K562 (cell line): ENCODE measurements around the gene GLTPD2. TPM values are rescaled to one million over a fixed set of nuclear protein-coding genes. Genes with fewer than 3 reads are reported as not detected.
A peak's percentile ranks its signal among the peaks of the same experiment; 100 is the strongest.

Experiments
- CEBPG ChIP-seq, 3 experiments: fragments of 200-800 bp in 1 of 3; sonication (Bioruptor generic) in 1 of 3; sonication (generic) in 1 of 3; formaldehyde crosslinking in 1 of 3; IDR thresholded peaks in 2 of 3; conservative IDR thresholded peaks in 1 of 3; 2 replicates each; pipeline versions ENCODE4 v1.6.1 to v1.8.0; 2016 to 2022; ENCODE audit warnings: missing compliant biosample characterization in 2 of 3, missing genetic modification characterization in 2 of 3, mild to moderate bottlenecking in 1 of 3, missing genetic modification reagents in 1 of 3
- CTCFL ChIP-seq: IDR thresholded peaks from 2 replicates; pipeline ENCODE4 v1.6.1; 2011; ENCODE audit warnings: borderline replicate concordance, low read depth, mild to moderate bottlenecking, moderate library complexity, low read length; ENCODE audit not compliant: insufficient read depth, poor library complexity, severe bottlenecking
- E2F6 ChIP-seq, 2 experiments: IDR thresholded peaks; 2 replicates each; pipeline ENCODE4 v1.6.1; 2011; ENCODE audit warnings: borderline replicate concordance in 1 of 2, control low read depth in 1 of 2, low read depth in 1 of 2, low read length in 1 of 2, mild to moderate bottlenecking in 1 of 2, mixed read lengths in 1 of 2, moderate library complexity in 1 of 2; ENCODE audit not compliant: insufficient read depth in 1 of 2, insufficient read length in 1 of 2, poor library complexity in 1 of 2, severe bottlenecking in 1 of 2; ENCODE audit errors: extremely low read depth in 1 of 2
- ELK1 ChIP-seq: sonication (generic); formaldehyde crosslinking; IDR thresholded peaks from 2 replicates; pipeline ENCODE4 v1.8.1; 2022; ENCODE audit warnings: missing genetic modification reagents
- GTF2F1 ChIP-seq: IDR thresholded peaks from 2 replicates; pipeline ENCODE4 v1.6.1; 2011; ENCODE audit warnings: low read depth, low read length, improper control_type of control experiment
- RAD51 ChIP-seq: fragments of 450-650 bp; IDR thresholded peaks from 2 replicates; pipeline ENCODE4 v1.7.1; 2016; ENCODE audit warnings: low read depth, mild to moderate bottlenecking, borderline replicate concordance
- REST ChIP-seq, 2 experiments: fragments of 450-650 bp; formaldehyde crosslinking in 1 of 2; IDR thresholded peaks; 2 replicates each; pipeline versions ENCODE4 v1.4.0 to v1.6.1; 2014 to 2020; ENCODE audit warnings: mild to moderate bottlenecking in 2 of 2, borderline replicate concordance in 1 of 2, low read depth in 1 of 2
- SMARCA4 ChIP-seq: fragments of 450-650 bp; IDR thresholded peaks from 2 replicates; pipeline ENCODE4 v1.6.1; 2016
- SRSF7 ChIP-seq: fragments of 200-400 bp; formaldehyde crosslinking; optimal IDR thresholded peaks from 2 replicates; pipeline ENCODE3; 2017; ENCODE audit warnings: mild to moderate bottlenecking, low read depth, low read length
- TEAD1 ChIP-seq, 2 experiments: fragments of 450-650 bp in 1 of 2; sonication (generic) in 1 of 2; formaldehyde crosslinking; IDR thresholded peaks; 2 replicates each; pipeline versions ENCODE4 v1.4.0 to v1.8.0; 2020 to 2022; ENCODE audit warnings: mild to moderate bottlenecking in 2 of 2, missing genetic modification reagents in 1 of 2
- USF2 ChIP-seq: sonication (generic); formaldehyde crosslinking; IDR thresholded peaks from 2 replicates; pipeline ENCODE4 v1.5.0; 2020; ENCODE audit warnings: missing genetic modification reagents
- polyA plus RNA-seq, 8 experiments: library from polyadenylated mRNA; depleted of rRNA in 4 of 8; stranded (reverse) in 5 of 8; unstranded in 3 of 8; fragments of >200 nt; fragmentation: Nextera tagmentation in 2 of 8; fragmentation: Illumina TruSeq in 1 of 8; extraction: Ambion mirVana in 2 of 8; extraction: Trizol in 1 of 8; gene quantifications; 2 replicates each; pipeline versions ENCODE4 v1.2.1 to v1.2.3, GENCODE V29; 2011 to 2014; ENCODE audit warnings: inconsistent platforms in 1 of 8, missing spikeins in 1 of 8
- total RNA-seq, 7 experiments: library from RNA; depleted of rRNA in 6 of 7; stranded (reverse); fragments of >200 nt in 6 of 7; fragmentation: Illumina TruSeq in 2 of 7; extraction: Trizol in 2 of 7; gene quantifications; 2 replicates each; pipeline versions ENCODE4 v1.2.1 to v1.2.3, GENCODE V29; 2011 to 2021; ENCODE audit warnings: low replicate concordance in 1 of 7

GLTPD2 gene
- total and polyA plus RNA-seq, 9 of the 15 experiments (the other 6 are each of a cell fraction or from before 2014, with no cell fraction given): not detected

GRCh38 chr17:4782652-4783051 lies 6.1 kb upstream of the GLTPD2 start (continued):
- TF ChIP-seq REST (IDR thresholded peaks at IDR 0.05; ENCODE audit: borderline replicate concordance): peak; percentile 73
- no peak for TF ChIP-seq REST (CRISPR knock-in tag; IDR thresholded peaks at IDR 0.05; ENCODE audit: low read depth)
- peak; percentile 40 for TF ChIP-seq CTCFL
- no peak for TF ChIP-seq GTF2F1
- TF ChIP-seq E2F6 (IDR thresholded peaks at IDR 0.05; ENCODE audit: borderline replicate concordance in 1 of 2, extremely low read depth in 1 of 2, insufficient read depth in 1 of 2, insufficient read length in 1 of 2, low read depth in 1 of 2, low read length in 1 of 2, poor library complexity in 1 of 2, severe bottlenecking in 1 of 2): peak; percentile 79 to 81
- peak; percentile 51; the same call in 1 of the 2 replicates for TF ChIP-seq RAD51
- no peak for TF ChIP-seq SRSF7
- TF ChIP-seq SMARCA4: no peak
- TF ChIP-seq CEBPG (CRISPR knock-in tag; IDR thresholded peaks at IDR 0.05): 0 out of 2 replicates have a peak, but pooled peaks have one; percentile 32
- no peak for TF ChIP-seq CEBPG (tag; conservative IDR thresholded peaks at IDR 0.05 in 1 of 2, IDR thresholded peaks at IDR 0.05 in 1 of 2)
- no peak for TF ChIP-seq ELK1 (CRISPR knock-in tag)
- peak; percentile 78 for TF ChIP-seq USF2 (CRISPR knock-in tag)
- peak in 1 of 2 experiments; percentile 96; a peak in 2 of 4 replicates for TF ChIP-seq TEAD1 (CRISPR knock-in tag; IDR thresholded peaks at IDR 0.05)
